A549 (cell line): ENCODE results near the gene DTNA. TPM values are rescaled to one million over a fixed set of nuclear protein-coding genes. Genes with fewer than 3 reads are reported as not detected.

Source experiments
- ATAC-seq, 2 experiments: fragments of 200-7000 bp in 1 of 2; fragments of >200 bp in 1 of 2; cut with Nextera tagmentation in 1 of 2; cut with Tn5 transposase in 1 of 2; 3 replicates each; pipeline versions ENCODE4 v1.8.0 to v1.9.1; 2018 to 2020; ENCODE audit warnings: mild to moderate bottlenecking in 1 of 2, moderate library complexity in 1 of 2
- CTCF ChIA-PET: fragments of 300-600 bp; sonication (Branson Sonifier 250); formaldehyde crosslinking; extraction: SDS; loops from one replicate; lab custom pipeline; 2021; ENCODE audit warnings: antibody characterized with exemption, inconsistent platforms; lab: Yijun Ruan, JAX
- POLR2A ChIA-PET: fragments of 350-600 bp; formaldehyde crosslinking; extraction: SDS; loops from one replicate; lab custom pipeline; 2021; ENCODE audit warnings: antibody characterized with exemption, inconsistent platforms; lab: Yijun Ruan, JAX
- DNase-seq, 2 experiments: peaks; one replicate each; pipeline versions ENCODE4 v3.0.0 to v3.0.0-alpha.2; 2011 to 2016; ENCODE audit warnings: low read depth in 1 of 2, low spot score in 1 of 2
- FAIRE-seq: peaks from 2 replicates; lab custom pipeline; 2011; peaks lifted over from hg19 to GRCh38; lab: Jason Lieb, UNC
- H3K27ac ChIP-seq, 2 experiments: fragments of >200 bp; sonication (Bioruptor Twin); formaldehyde crosslinking; 3 replicates each; pipeline ENCODE4 v1.5.1; 2016 to 2017
- H3K4me1 ChIP-seq: fragments of >200 bp; sonication (Bioruptor Twin); formaldehyde crosslinking; 3 replicates; pipeline ENCODE4 v1.6.1; 2016
- H3K4me2 ChIP-seq: fragments of >200 bp; sonication (Bioruptor Twin); formaldehyde crosslinking; 3 replicates; pipeline ENCODE4 v1.6.1; 2016
- H3K4me3 ChIP-seq: fragments of >200 bp; sonication (Bioruptor Twin); formaldehyde crosslinking; 3 replicates; pipeline ENCODE4 v1.5.1; 2016
- H3K9me3 ChIP-seq: fragments of >200 bp; sonication (Bioruptor Twin); formaldehyde crosslinking; 3 replicates; pipeline ENCODE4 v1.6.1; 2016
- CBX2 ChIP-seq: fragments of 200-600 bp; sonication (generic); IDR thresholded peaks from 2 replicates; pipeline ENCODE4 v1.6.1; 2016; ENCODE audit warnings: low read depth, mild to moderate bottlenecking, borderline replicate concordance
- CTCF ChIP-seq: fragments of >200 bp; sonication (Bioruptor Twin); formaldehyde crosslinking; IDR thresholded peaks from 3 replicates; pipeline ENCODE4 v1.5.1; 2016
- ELK1 ChIP-seq: fragments of 150-350 bp; IDR thresholded peaks from 2 replicates; pipeline ENCODE4 v1.6.1; 2014; ENCODE audit warnings: low read depth, mild to moderate bottlenecking, low read length
- HDAC2 ChIP-seq: fragments of 200-600 bp; sonication (generic); IDR thresholded peaks from 2 replicates; pipeline ENCODE4 v1.6.1; 2016
- HEYL ChIP-seq: fragments of 250-450 bp; sonication (Bioruptor Pico); IDR thresholded peaks from 2 replicates; pipeline ENCODE4 v1.8.0; 2021; ENCODE audit warnings: mild to moderate bottlenecking, moderate library complexity
- HOXA7 ChIP-seq: fragments of 250-450 bp; sonication (Bioruptor Pico); IDR thresholded peaks from 2 replicates; pipeline ENCODE4 v1.5.0; 2020; ENCODE audit warnings: mild to moderate bottlenecking, moderate library complexity
- HOXB13 ChIP-seq: fragments of 250-450 bp; sonication (Bioruptor Pico); IDR thresholded peaks from 2 replicates; pipeline ENCODE4 v1.5.0; 2020; ENCODE audit warnings: low read depth, mild to moderate bottlenecking, moderate library complexity
- HOXB5 ChIP-seq: fragments of 250-450 bp; sonication (Bioruptor Pico); IDR thresholded peaks from 2 replicates; pipeline ENCODE4 v1.5.0; 2020; ENCODE audit warnings: mild to moderate bottlenecking, moderate library complexity
- JUNB ChIP-seq: fragments of >200 bp; sonication (Bioruptor Twin); formaldehyde crosslinking; IDR thresholded peaks from 2 replicates; pipeline ENCODE4 v1.6.1; 2016
- KDM1A ChIP-seq: fragments of 200-600 bp; sonication (generic); IDR thresholded peaks from 2 replicates; pipeline ENCODE4 v1.6.1; 2016; ENCODE audit warnings: low read depth, mild to moderate bottlenecking
- KDM5A ChIP-seq: fragments of 200-600 bp; sonication (generic); IDR thresholded peaks from 2 replicates; pipeline ENCODE4 v1.6.1; 2016; ENCODE audit warnings: antibody characterized with exemption, mild to moderate bottlenecking
- MAFK ChIP-seq: fragments of 450-650 bp; IDR thresholded peaks from 2 replicates; pipeline ENCODE4 v1.6.1; 2014; ENCODE audit not compliant: partially characterized antibody
- MAZ ChIP-seq: fragments of 150-350 bp; IDR thresholded peaks from 2 replicates; pipeline ENCODE4 v1.6.1; 2014; ENCODE audit warnings: antibody characterized with exemption, low read depth, low read length, borderline replicate concordance
- NPAS2 ChIP-seq: fragments of 250-450 bp; sonication (Bioruptor Pico); IDR thresholded peaks from 2 replicates; pipeline ENCODE4 v1.8.0; 2022; ENCODE audit warnings: mild to moderate bottlenecking, moderate library complexity, borderline replicate concordance
- NR3C1 ChIP-seq: fragments of >200 bp; sonication (Bioruptor Twin); formaldehyde crosslinking; IDR thresholded peaks from 3 replicates; pipeline ENCODE4 v1.6.1; 2017
- PBX3 ChIP-seq: IDR thresholded peaks from 2 replicates; pipeline ENCODE4 v1.6.1; 2012
- PHF8 ChIP-seq: fragments of 200-600 bp; sonication (generic); IDR thresholded peaks from 2 replicates; pipeline ENCODE4 v1.6.1; 2016; ENCODE audit warnings: low read depth, mild to moderate bottlenecking, antibody characterized with exemption, moderate library complexity, borderline replicate concordance
- RAD21 ChIP-seq, 2 experiments: fragments of >200 bp in 1 of 2; sonication (Bioruptor Twin) in 1 of 2; formaldehyde crosslinking in 1 of 2; IDR thresholded peaks in 1 of 2; conservative IDR thresholded peaks in 1 of 2; 2 replicates in 1 of 2; 3 replicates in 1 of 2; pipeline ENCODE4 v1.6.1; 2012 to 2018; ENCODE audit warnings: inconsistent platforms in 1 of 2
- RARB ChIP-seq: fragments of 250-450 bp; sonication (Bioruptor Pico); IDR thresholded peaks from 2 replicates; pipeline ENCODE4 v1.8.0; 2021; ENCODE audit warnings: mild to moderate bottlenecking, moderate library complexity
- TFCP2L1 ChIP-seq: fragments of 250-450 bp; sonication (Bioruptor Pico); IDR thresholded peaks from 2 replicates; pipeline ENCODE4 v1.5.0; 2021; ENCODE audit warnings: mild to moderate bottlenecking
- ZC3H11A ChIP-seq: fragments of 450-650 bp; IDR thresholded peaks from 2 replicates; pipeline ENCODE4 v1.6.1; 2014; ENCODE audit warnings: antibody characterized with exemption, mild to moderate bottlenecking
- ZSCAN20 ChIP-seq: fragments of 250-450 bp; sonication (Bioruptor Pico); IDR thresholded peaks from 2 replicates; pipeline ENCODE4 v1.8.0; 2022; ENCODE audit warnings: mild to moderate bottlenecking, moderate library complexity
- WGBS: methylation state at CpG from one replicate; pipeline ENCODE4 v1.1.6; 2017; ENCODE audit errors: missing lambda C conversion rate; 5-methylcytosine and 5-hydroxymethylcytosine counted together
- polyA plus RNA-seq, 4 experiments: library from polyadenylated mRNA; depleted of rRNA in 3 of 4; stranded (reverse); fragments of >200 nt; fragmentation: RNase III in 1 of 4; extraction: RNeasy Plus Mini Kit Qiagen cat#74134 plus additional on column Dnase treatment in 1 of 4; gene quantifications; 2 replicates in 3 of 4; 3 replicates in 1 of 4; pipeline ENCODE4 v1.2.3, GENCODE V29; 2011 to 2017
- TF ChIP-seq, protein P1 (sequence below): IDR thresholded peaks from 2 replicates; pipeline ENCODE4 v1.6.1; 2012; ENCODE audit warnings: low read depth, borderline replicate concordance
- TF ChIP-seq, protein P2 (sequence below): fragments of 200-600 bp; sonication (generic); IDR thresholded peaks from 2 replicates; pipeline ENCODE4 v1.6.1; 2016; ENCODE audit warnings: antibody characterized with exemption, mild to moderate bottlenecking, moderate library complexity

Gene DTNA
- polyA plus RNA-seq, 2 of the 4 experiments (the other 2 are of a cell fraction): 0.12 TPM; not detected in 1

DNA sequence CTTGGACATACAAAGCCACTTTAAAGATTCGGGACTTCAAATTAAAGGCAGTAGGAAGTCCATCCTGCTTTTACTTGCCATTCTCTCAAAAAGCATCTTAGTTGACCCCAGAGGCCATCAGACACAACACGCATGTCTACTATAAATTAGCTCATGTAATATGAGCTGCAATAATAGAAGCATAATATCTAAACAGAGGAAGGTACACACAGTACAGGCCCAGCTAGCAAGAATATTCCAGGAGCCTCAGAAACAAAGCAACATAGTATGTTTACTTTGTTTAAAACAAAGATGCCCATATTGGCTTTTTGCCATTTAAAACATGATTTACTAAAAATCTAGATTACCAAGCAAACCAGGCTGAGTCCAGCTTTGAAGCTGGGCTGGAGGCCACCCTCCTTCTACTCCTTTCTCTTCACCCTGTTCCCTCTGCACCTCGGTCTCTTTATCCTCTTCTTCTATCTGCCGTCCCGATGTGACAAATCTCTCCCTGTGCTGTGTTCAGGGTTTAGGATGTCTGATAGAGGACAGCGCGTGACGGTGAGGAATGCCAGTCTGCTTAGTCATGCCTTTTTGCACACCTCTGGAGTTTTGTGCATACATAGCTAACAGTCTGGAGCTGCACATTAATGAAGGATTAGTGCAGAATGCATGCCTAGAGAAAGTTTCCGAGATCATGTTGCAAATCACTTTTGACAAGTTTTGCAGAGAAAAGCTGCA lies 28.2 kb downstream of the DTNA start:
- 29% methylated on average over 9 of the region's 9 CpGs for WGBS
- no peak overlapping the region for H3K4me3 ChIP-seq
- FAIRE-seq (no peak), DNase-seq (peak in 1 of 2 experiments; percentile 1), ATAC-seq (no peak)
- peaks cover 4% of the 10 kb centered on the region; the same call in 1 of the 3 replicates for H3K4me1 ChIP-seq
- ChIA-PET CTCF (interaction anchor here (1.1 to 1.5 kb wide), 2 partner anchors 11 to 12 kb away, joined by 3 read pairs; no protein-coding TSS in a partner anchor), POLR2A (no interaction called here)
- H3K27ac ChIP-seq: no peak overlapping the region
- peak overlapping the region; percentile 34; the same call in 2 of the 3 replicates for H3K4me2 ChIP-seq
- no peaks in the 10 kb centered on the region for H3K9me3 ChIP-seq
- TF ChIP-seq NR3C1: no peak
- no peak for TF ChIP-seq PBX3
- TF ChIP-seq HOXB13 (CRISPR knock-in tag): no peak
- no peak for TF ChIP-seq HEYL
- no peak for TF ChIP-seq HOXB5 (CRISPR knock-in tag)
- TF ChIP-seq TFCP2L1 (CRISPR knock-in tag): no peak
- TF ChIP-seq MAZ: no peak
- TF ChIP-seq NPAS2 (CRISPR knock-in tag): no peak
- no peak for TF ChIP-seq KDM1A
- TF ChIP-seq CBX2: no peak
- TF ChIP-seq PHF8: no peak
- TF ChIP-seq, protein P1, sequence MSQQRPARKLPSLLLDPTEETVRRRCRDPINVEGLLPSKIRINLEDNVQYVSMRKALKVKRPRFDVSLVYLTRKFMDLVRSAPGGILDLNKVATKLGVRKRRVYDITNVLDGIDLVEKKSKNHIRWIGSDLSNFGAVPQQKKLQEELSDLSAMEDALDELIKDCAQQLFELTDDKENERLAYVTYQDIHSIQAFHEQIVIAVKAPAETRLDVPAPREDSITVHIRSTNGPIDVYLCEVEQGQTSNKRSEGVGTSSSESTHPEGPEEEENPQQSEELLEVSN: no peak
- TF ChIP-seq ZC3H11A: no peak
- no peak for TF ChIP-seq ELK1
- no peak for TF ChIP-seq RAD21 (conservative IDR thresholded peaks at IDR 0.05 in 1 of 2, IDR thresholded peaks at IDR 0.05 in 1 of 2)
- no peak for TF ChIP-seq KDM5A

GRCh38 chr18:34740101-34740500 lies 30.0 kb downstream of the DTNA start:
- H3K4me2 ChIP-seq: no peak overlapping the region
- H3K4me1 ChIP-seq: peaks cover 4% of the 10 kb centered on the region; the same call in 1 of the 3 replicates
- no peaks in the 10 kb centered on the region for H3K9me3 ChIP-seq
- no peak for ATAC-seq
- ChIA-PET CTCF (interaction anchor here (1.5 kb wide), 1 partner anchor 9 kb away, joined by 3 read pairs; no protein-coding TSS in a partner anchor), POLR2A (no interaction called here)
- no peak for FAIRE-seq
- DNase-seq: no peak
- no peak overlapping the region for H3K4me3 ChIP-seq
- WGBS: 75% methylated on average over 1 of the region's 1 CpG
- TF ChIP-seq, protein P2, sequence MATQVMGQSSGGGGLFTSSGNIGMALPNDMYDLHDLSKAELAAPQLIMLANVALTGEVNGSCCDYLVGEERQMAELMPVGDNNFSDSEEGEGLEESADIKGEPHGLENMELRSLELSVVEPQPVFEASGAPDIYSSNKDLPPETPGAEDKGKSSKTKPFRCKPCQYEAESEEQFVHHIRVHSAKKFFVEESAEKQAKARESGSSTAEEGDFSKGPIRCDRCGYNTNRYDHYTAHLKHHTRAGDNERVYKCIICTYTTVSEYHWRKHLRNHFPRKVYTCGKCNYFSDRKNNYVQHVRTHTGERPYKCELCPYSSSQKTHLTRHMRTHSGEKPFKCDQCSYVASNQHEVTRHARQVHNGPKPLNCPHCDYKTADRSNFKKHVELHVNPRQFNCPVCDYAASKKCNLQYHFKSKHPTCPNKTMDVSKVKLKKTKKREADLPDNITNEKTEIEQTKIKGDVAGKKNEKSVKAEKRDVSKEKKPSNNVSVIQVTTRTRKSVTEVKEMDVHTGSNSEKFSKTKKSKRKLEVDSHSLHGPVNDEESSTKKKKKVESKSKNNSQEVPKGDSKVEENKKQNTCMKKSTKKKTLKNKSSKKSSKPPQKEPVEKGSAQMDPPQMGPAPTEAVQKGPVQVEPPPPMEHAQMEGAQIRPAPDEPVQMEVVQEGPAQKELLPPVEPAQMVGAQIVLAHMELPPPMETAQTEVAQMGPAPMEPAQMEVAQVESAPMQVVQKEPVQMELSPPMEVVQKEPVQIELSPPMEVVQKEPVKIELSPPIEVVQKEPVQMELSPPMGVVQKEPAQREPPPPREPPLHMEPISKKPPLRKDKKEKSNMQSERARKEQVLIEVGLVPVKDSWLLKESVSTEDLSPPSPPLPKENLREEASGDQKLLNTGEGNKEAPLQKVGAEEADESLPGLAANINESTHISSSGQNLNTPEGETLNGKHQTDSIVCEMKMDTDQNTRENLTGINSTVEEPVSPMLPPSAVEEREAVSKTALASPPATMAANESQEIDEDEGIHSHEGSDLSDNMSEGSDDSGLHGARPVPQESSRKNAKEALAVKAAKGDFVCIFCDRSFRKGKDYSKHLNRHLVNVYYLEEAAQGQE: no peak
- no peak for TF ChIP-seq HEYL
- TF ChIP-seq ZSCAN20 (CRISPR knock-in tag): no peak
- no peak for TF ChIP-seq MAFK
- TF ChIP-seq CTCF: no peak
- no peak for TF ChIP-seq HOXA7
- no peak for TF ChIP-seq RARB (CRISPR knock-in tag)
- no peak for TF ChIP-seq JUNB
- TF ChIP-seq HDAC2: no peak
- H3K27ac ChIP-seq: no peak overlapping the region
